VCaP (cell line): ENCODE data around the gene CEP295NL.

Source experiments
- H3K27ac ChIP-seq: fragments of 450-650 bp; 2 replicates; pipeline ENCODE4 v1.5.1; 2017
- CTCF ChIP-seq: fragments of 450-650 bp; conservative IDR thresholded peaks from 2 replicates; pipeline ENCODE4 v1.5.1; 2017; ENCODE audit warnings: mild to moderate bottlenecking, moderate library complexity

Gene CEP295NL

GRCh38 chr17:78889531-78889930 is 13.5 kb downstream of the CEP295NL start:
- H3K27ac ChIP-seq, result no peak overlapping the region

DNA sequence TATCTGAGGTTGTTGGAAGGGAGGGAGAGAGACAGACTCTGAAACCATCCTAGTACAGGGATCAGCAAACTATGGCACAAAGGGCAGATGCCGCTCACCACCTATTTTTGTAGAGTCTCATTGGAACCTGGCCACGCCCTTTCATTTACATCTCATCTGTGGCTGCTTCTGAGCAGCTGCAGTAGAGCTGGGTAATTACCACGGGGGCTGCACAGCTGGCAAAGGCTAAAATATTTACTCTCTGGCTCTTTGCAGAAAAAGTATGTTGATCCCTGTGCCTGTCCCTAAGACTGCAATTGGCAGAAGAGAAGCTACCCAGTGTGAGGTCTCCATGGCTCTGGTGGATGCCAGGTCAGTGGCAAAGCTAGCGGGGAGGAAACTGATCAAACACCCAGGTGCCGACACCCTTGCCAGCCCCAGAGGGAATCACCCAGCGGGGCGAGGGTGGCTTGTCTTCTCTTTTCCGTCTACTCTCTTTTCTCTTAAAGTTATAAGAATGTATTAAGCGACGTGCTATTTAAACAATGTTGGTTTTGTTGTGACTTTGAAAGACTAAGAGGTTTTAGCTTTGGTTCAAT is 14.0 kb downstream of the CEP295NL start:
- no peak overlapping the region for H3K27ac ChIP-seq
- no peak for TF ChIP-seq CTCF

More at GRCh38 chr17:78889531-78889930, 13.5 kb downstream of the CEP295NL start:
- no peak for TF ChIP-seq CTCF

GRCh38 chr17:78886954-78887353 is 16.0 kb downstream of the CEP295NL start:
- no peak overlapping the region for H3K27ac ChIP-seq
- TF ChIP-seq CTCF, result no peak

GRCh38 chr17:78885956-78886355 is 17.0 kb downstream of the CEP295NL start:
- no peak for TF ChIP-seq CTCF
- no peak overlapping the region for H3K27ac ChIP-seq

GRCh38 chr17:78884876-78885667 is 17.9 kb downstream of the CEP295NL start:
- no peak overlapping the region for H3K27ac ChIP-seq
- no peak for TF ChIP-seq CTCF

DNA sequence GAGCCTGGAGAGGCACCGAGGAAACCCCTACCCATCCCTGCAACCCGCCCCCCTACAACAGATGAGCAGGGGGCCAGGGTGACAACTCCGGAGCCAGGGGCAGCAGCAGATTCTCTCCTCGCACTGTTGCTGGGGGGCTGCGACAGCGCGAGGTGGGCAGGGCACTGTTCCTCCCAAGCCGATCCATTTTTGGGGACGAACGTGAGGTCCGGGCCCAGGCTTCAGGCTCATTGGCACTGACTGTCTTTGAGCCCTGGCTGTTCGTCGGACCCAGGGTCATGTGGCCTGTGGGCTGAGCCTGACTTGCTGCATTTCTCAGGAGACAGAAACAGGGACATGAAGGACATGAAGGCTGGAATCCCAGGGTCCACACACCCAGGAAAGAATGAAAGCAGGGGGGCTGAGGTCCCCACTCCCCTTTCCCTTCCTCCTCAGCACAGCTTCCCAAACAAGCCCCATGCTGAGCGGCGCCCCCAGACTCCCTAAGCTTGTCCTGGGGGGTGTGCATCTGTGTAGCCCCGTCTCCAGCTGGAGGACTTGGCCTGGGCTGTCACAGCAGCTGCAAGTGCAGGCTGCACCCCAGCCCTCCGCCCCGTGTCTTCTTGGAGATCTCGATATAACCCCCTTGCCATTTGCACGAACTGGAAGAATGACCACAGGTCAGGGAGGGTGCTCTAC is 18.7 kb downstream of the CEP295NL start:
- no peak for TF ChIP-seq CTCF

DNA sequence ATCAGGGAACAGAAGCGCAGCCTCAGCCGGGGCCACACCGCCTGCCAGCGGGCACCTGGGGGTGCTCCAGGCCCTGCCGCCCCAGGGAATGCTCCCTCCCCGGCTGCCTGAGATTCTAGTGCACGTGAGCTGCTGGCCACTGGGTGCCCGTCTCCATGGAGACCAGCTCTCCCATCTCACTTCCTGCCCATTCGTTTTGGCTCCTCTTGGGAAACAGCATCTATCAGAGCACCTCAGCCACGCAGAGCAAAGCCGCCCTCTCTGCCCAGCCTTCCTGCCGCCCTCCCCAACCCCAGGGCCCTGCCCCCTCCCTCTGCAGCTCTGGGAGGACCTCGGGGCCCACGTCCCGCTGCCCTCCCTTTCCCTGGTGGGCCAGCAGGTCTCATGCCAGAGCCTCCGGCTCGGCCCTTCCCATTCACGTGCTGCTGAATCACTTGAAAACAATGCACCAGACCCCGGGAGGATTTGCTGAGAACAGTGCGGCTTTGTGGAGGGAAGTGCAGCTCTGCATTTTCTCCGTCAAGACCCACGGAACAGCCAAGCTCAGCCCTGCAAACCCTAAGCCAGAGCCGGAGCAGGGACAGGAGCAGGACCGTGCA is 19.4 kb downstream of the CEP295NL start:
- H3K27ac ChIP-seq, result no peak overlapping the region
- no peak for TF ChIP-seq CTCF

More for the DNA sequence above, 18.7 kb downstream of the CEP295NL start:
- no peak overlapping the region for H3K27ac ChIP-seq
